ENCODE measurements around the gene LRRC26. TPM values are rescaled to one million over a fixed set of nuclear protein-coding genes. Genes with fewer than 3 reads are reported as not detected.

LRRC26 gene
- total and polyA plus RNA-seq, 7 donors = 0.68 to 6.3 (median 1.3) TPM; not detected in 3

GRCh38 chr9:137194388-137194787 is 24.5 kb upstream of the LRRC26 start:
- Histone ChIP-seq H3K27ac (no peak overlapping the region), H3K27me3 (no peaks in the 10 kb centered on the region), H3K4me1 (peaks cover 0 to 38% (median 36%) of the 10 kb centered on the region in 4 donors), H3K9me3 (no peaks in the 10 kb centered on the region), H3K4me3 (no peak overlapping the region), H3K36me3 (peaks cover 0 to 25% (median 9%) of the 10 kb centered on the region in 4 donors)
- TF ChIP-seq, protein P1, sequence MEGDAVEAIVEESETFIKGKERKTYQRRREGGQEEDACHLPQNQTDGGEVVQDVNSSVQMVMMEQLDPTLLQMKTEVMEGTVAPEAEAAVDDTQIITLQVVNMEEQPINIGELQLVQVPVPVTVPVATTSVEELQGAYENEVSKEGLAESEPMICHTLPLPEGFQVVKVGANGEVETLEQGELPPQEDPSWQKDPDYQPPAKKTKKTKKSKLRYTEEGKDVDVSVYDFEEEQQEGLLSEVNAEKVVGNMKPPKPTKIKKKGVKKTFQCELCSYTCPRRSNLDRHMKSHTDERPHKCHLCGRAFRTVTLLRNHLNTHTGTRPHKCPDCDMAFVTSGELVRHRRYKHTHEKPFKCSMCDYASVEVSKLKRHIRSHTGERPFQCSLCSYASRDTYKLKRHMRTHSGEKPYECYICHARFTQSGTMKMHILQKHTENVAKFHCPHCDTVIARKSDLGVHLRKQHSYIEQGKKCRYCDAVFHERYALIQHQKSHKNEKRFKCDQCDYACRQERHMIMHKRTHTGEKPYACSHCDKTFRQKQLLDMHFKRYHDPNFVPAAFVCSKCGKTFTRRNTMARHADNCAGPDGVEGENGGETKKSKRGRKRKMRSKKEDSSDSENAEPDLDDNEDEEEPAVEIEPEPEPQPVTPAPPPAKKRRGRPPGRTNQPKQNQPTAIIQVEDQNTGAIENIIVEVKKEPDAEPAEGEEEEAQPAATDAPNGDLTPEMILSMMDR (IDR thresholded peaks at IDR 0.05) = no peak
- TF ChIP-seq EP300 (IDR thresholded peaks at IDR 0.05) = no peak
- no peak for TF ChIP-seq POLR2A (IDR thresholded peaks at IDR 0.05)
- TF ChIP-seq POLR2AphosphoS5 (IDR thresholded peaks at IDR 0.05) = no peak
- 18 to 67% methylated on average over 16 of the region's 16 CpGs for WGBS, 2 donors
- no peak for DNase-seq
- intact Hi-C loops (cut with DNase I) = no loop called here

GRCh38 chr9:137193771-137194170 is 23.9 kb upstream of the LRRC26 start:
- Histone ChIP-seq H3K9me3 (no peaks in the 10 kb centered on the region), H3K27me3 (no peaks in the 10 kb centered on the region), H3K27ac (no peak overlapping the region), H3K4me1 (peaks cover 0 to 38% (median 34%) of the 10 kb centered on the region in 4 donors), H3K4me3 (no peak overlapping the region), H3K36me3 (peaks cover 0 to 25% (median 9%) of the 10 kb centered on the region in 4 donors)
- TF ChIP-seq POLR2A (IDR thresholded peaks at IDR 0.05) (no peak), POLR2AphosphoS5 (IDR thresholded peaks at IDR 0.05) (no peak)
- TF ChIP-seq, protein P1 (IDR thresholded peaks at IDR 0.05) = no peak
- 77 to 84% methylated on average over 14 of the region's 14 CpGs for WGBS, 2 donors
- intact Hi-C loops (cut with DNase I) = no loop called here
- no peak for DNase-seq

GRCh38 chr9:137192859-137193258 is 23.0 kb upstream of the LRRC26 start:
- Histone ChIP-seq H3K27ac (no peak overlapping the region), H3K4me1 (peaks cover 0 to 33% (median 27%) of the 10 kb centered on the region in 4 donors), H3K27me3 (no peaks in the 10 kb centered on the region), H3K36me3 (peaks cover 0 to 25% (median 9%) of the 10 kb centered on the region in 4 donors), H3K4me3 (no peak overlapping the region), H3K9me3 (no peaks in the 10 kb centered on the region)
- intact Hi-C loops (cut with DNase I) = no loop called here
- WGBS, 2 donors = 88 to 91% methylated on average over 2 of the region's 2 CpGs
- no peak for TF ChIP-seq POLR2AphosphoS5 (IDR thresholded peaks at IDR 0.05)
- TF ChIP-seq POLR2A (IDR thresholded peaks at IDR 0.05) = no peak
- TF ChIP-seq, protein P1 (IDR thresholded peaks at IDR 0.05) = no peak
- TF ChIP-seq EP300 (IDR thresholded peaks at IDR 0.05) = no peak
- DNase-seq = no peak

DNA sequence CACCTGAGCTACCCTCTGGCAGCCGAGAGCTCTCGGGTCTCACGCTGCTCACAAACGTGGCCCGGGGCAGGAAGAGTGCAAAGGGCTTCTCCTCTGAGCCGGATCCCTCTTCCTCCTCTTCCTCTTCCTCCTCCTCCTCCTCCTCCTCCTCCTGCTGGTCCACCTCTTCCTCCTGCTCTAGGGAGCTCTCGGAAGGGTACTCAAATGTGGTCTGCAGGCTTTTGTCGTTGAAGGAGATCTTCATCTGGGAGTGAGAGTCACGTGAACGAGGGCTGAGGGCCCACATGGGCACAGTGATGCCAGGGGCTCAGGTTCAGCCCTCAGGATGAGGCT is 22.6 kb upstream of the LRRC26 start:
- TF ChIP-seq, protein P1 (IDR thresholded peaks at IDR 0.05) = no peak
- no peak for TF ChIP-seq POLR2A (IDR thresholded peaks at IDR 0.05)
- no peak for TF ChIP-seq POLR2AphosphoS5 (IDR thresholded peaks at IDR 0.05)
- TF ChIP-seq EP300 (IDR thresholded peaks at IDR 0.05) = no peak
- no peak for DNase-seq
- WGBS, 2 donors = 80 to 91% methylated on average over 10 of the region's 10 CpGs
- Histone ChIP-seq H3K27me3 (no peaks in the 10 kb centered on the region), H3K27ac (no peak overlapping the region), H3K9me3 (no peaks in the 10 kb centered on the region), H3K4me1 (peaks cover 0 to 33% (median 27%) of the 10 kb centered on the region in 4 donors), H3K36me3 (peaks cover 0 to 25% (median 10%) of the 10 kb centered on the region in 4 donors), H3K4me3 (no peak overlapping the region)
- intact Hi-C loops (cut with DNase I) = no loop called here

Measured in sigmoid colon (tissue), 7 donors.